Inflammatory macrophage (primary cell): ENCODE measurements around the gene THPO.

ENCODE experiments used
- DNase-seq, 2 donors: peaks; one replicate each; pipeline ENCODE4 v3.0.0-alpha.2; 2020 to 2022

THPO gene

GRCh38 chr3:184328516-184328915 is 49.5 kb downstream of the THPO start:
- no peak for DNase-seq

- DNase-seq: no peak
Observed at GRCh38 chr3:184327171-184327570, 50.8 kb downstream of the THPO start.

DNA sequence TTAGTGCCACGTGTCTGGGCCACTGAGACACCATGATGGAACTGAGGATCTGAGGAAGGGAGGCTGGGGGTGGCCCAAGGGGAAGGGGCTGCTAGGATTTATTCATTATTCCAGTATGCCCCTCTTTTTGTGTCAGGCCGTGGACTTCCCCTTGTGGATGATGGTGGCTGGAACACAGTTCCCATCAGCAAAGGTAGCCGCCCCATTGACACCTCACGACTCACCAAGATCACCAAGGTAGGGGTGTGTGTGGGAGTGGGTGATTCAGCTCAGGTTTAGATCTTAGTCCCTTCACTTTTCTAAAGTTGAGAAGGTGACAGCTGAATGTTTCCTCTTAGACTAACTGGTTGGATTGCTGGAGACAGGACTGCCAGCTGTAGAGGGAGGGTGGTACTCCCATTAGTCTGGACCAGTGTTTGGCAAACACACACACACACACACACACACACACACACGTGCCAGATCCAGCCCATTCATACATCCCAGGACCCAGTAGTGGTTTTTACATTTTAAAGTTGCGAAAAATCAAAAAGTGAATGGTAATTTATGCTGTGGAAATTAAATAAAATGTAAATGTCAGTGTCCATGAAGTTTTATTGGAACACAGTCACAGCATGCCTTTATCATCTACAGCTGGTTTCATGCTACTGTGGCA is 52.2 kb downstream of the THPO start:
- no peak for DNase-seq

DNA sequence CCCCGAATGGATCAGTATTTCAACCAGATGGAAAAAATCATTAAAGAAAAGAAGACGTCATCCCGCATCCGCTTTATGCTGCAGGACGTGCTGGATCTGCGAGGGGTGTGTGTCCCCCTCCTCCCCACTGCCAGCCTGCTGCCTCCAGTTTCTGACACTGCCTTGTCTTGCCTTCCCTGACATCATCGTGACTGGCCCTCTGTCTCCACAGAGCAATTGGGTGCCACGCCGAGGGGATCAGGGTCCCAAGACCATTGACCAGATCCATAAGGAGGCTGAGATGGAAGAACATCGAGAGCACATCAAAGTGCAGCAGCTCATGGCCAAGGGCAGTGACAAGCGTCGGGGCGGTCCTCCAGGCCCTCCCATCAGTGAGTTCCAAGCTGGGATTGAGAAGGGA is 52.7 kb downstream of the THPO start:
- no peak for DNase-seq

- no peak for DNase-seq
Observed at GRCh38 chr3:184323696-184324095, 54.3 kb downstream of the THPO start.

- DNase-seq: peak; percentile 73 to 82
Observed at GRCh38 chr3:184322731-184323487, 55.1 kb downstream of the THPO start.
